ENCODE data around the gene PNPLA8.

- no peak for TF ChIP-seq CTCF (IDR thresholded peaks at IDR 0.05; ENCODE audit: poor library complexity, severe bottlenecking)
- TF ChIP-seq SMC3 (conservative IDR thresholded peaks at IDR 0.05; ENCODE audit: poor library complexity): no peak
- TF ChIP-seq EP300 (conservative IDR thresholded peaks at IDR 0.05; ENCODE audit: poor library complexity, severe bottlenecking): no peak
- TF ChIP-seq POLR2AphosphoS5 (IDR thresholded peaks at IDR 0.05): no peak
- TF ChIP-seq EZH2 (IDR thresholded peaks at IDR 0.05; ENCODE audit: borderline replicate concordance, insufficient read depth, low read length, poor library complexity, severe bottlenecking): no peak
- no peak for TF ChIP-seq TAF1 (IDR thresholded peaks at IDR 0.05; ENCODE audit: low read depth)
- no peak for TF ChIP-seq MXI1 (conservative IDR thresholded peaks at IDR 0.05; ENCODE audit: poor library complexity, severe bottlenecking)
These were observed 64.1 kb downstream of the PNPLA8 start for GRCh38 chr7:108461840-108462239.

Measured in neural cell (in vitro differentiated cells).